Prostate gland (tissue), 2 donors: Measurements from ENCODE around the gene APLF. TPM values are rescaled to one million over a fixed set of nuclear protein-coding genes. Genes with fewer than 3 reads are reported as not detected.
"Not testable (repeated sequence)": the region's sequence is repeated elsewhere in the genome, so short reads cannot be mapped to it uniquely, and the experiment has no call there.

Source experiments
- DNase-seq: peaks from one replicate; pipeline ENCODE4 v3.0.0-alpha.2; 2019; ENCODE audit warnings: low spot score
- H3K27ac ChIP-seq, 2 donors: fragments of 200-600 bp; sonication (generic); 2 replicates each; pipeline ENCODE4 v1.5.1; 2017 to 2019
- H3K27me3 ChIP-seq: fragments of 200-600 bp; sonication (generic); replicated peaks from 2 replicates; pipeline ENCODE4 v1.5.1; 2019; ENCODE audit not compliant: insufficient read depth
- H3K36me3 ChIP-seq, 2 donors: fragments of 200-600 bp; sonication (generic); 1 replicate in 1 of 2; 2 replicates in 1 of 2; pipeline versions ENCODE4 v1.5.1 to v1.8.1; 2017 to 2019
- H3K4me1 ChIP-seq: fragments of 200-600 bp; sonication (generic); replicated peaks from 2 replicates; pipeline ENCODE4 v1.5.1; 2019
- H3K4me3 ChIP-seq, 2 donors: fragments of 200-600 bp; sonication (generic); 2 replicates each; pipeline ENCODE4 v1.5.1; 2017 to 2019
- H3K9me3 ChIP-seq: fragments of 200-600 bp; sonication (generic); 2 replicates; pipeline ENCODE4 v1.5.1; 2017
- CTCF ChIP-seq, 4 experiments: fragments of 200-600 bp in 2 of 4; fragments of 450-650 bp in 2 of 4; sonication (generic) in 2 of 4; IDR thresholded peaks; 1 replicate in 3 of 4; 2 replicates in 1 of 4; pipeline ENCODE4 v1.5.1; 2016 to 2019; ENCODE audit warnings: antibody characterized with exemption in 4 of 4, mild to moderate bottlenecking in 2 of 4, moderate library complexity in 2 of 4
- POLR2A ChIP-seq: fragments of 450-650 bp; IDR thresholded peaks from one replicate; pipeline ENCODE4 v1.6.1; 2016; ENCODE audit warnings: antibody characterized with exemption, mild to moderate bottlenecking
- POLR2AphosphoS5 ChIP-seq: sonication (generic); formaldehyde crosslinking; IDR thresholded peaks from one replicate; pipeline ENCODE4 v1.6.1; 2017; ENCODE audit warnings: antibody characterized with exemption
- WGBS: methylation state at CpG from one replicate; pipeline ENCODE4 v1.1.5; 2018; 5-methylcytosine and 5-hydroxymethylcytosine counted together
- intact Hi-C: fragments of 100-400 bp; cut with DNase I; formaldehyde crosslinking; loops from one replicate; pipeline ENCODE4 v1.14.2; 2022
- total RNA-seq, 2 donors: library from RNA; depleted of rRNA; stranded (reverse); fragments of >200 nt; gene quantifications; one replicate each; pipeline ENCODE4 v1.1.0, GENCODE V29; 2016

APLF gene
- total RNA-seq, 2 donors from 2014 or later: 7.3 to 10.2 TPM

- H3K27me3 ChIP-seq: no peaks in the 10 kb centered on the region
- no peak for DNase-seq
- no peaks in the 10 kb centered on the region for H3K4me1 ChIP-seq
- no peaks in the 10 kb centered on the region for H3K36me3 ChIP-seq
- no peaks in the 10 kb centered on the region for H3K9me3 ChIP-seq
- no peak overlapping the region for H3K4me3 ChIP-seq
- no peak overlapping the region for H3K27ac ChIP-seq
- TF ChIP-seq POLR2AphosphoS5 (no peak), CTCF (IDR thresholded peaks at IDR 0.05) (no peak), POLR2A (no peak)
- WGBS: 79% methylated on average over 1 of the region's 1 CpG
- intact Hi-C loops: no loop called here
These were observed 85.7 kb downstream of the APLF start for GRCh38 chr2:68553098-68553497.

- H3K36me3 ChIP-seq, H3K27ac ChIP-seq, H3K4me1 ChIP-seq, intact Hi-C loops, H3K4me3 ChIP-seq, DNase-seq, H3K27me3 ChIP-seq, H3K9me3 ChIP-seq: not testable (repeated sequence)
- WGBS: 95% methylated on average over 5 of the region's 5 CpGs
These were observed 88.2 kb downstream of the APLF start for GRCh38 chr2:68555425-68556206.

- intact Hi-C loops: no loop called here
- no peaks in the 10 kb centered on the region for H3K36me3 ChIP-seq
- H3K4me1 ChIP-seq: no peaks in the 10 kb centered on the region
- no peak for TF ChIP-seq POLR2AphosphoS5
- TF ChIP-seq CTCF (IDR thresholded peaks at IDR 0.05): no peak
- TF ChIP-seq POLR2A: no peak
- H3K4me3 ChIP-seq: no peak overlapping the region
- no peak for DNase-seq
- H3K9me3 ChIP-seq: no peaks in the 10 kb centered on the region
- H3K27me3 ChIP-seq: no peaks in the 10 kb centered on the region
- no peak overlapping the region for H3K27ac ChIP-seq
These were observed 89.0 kb downstream of the APLF start for GRCh38 chr2:68556381-68556780.

GRCh38 chr2:68558576-68558975 lies 91.2 kb downstream of the APLF start:
- no peaks in the 10 kb centered on the region for H3K9me3 ChIP-seq
- H3K4me1 ChIP-seq: no peaks in the 10 kb centered on the region
- no peak for DNase-seq
- 91% methylated on average over 4 of the region's 4 CpGs for WGBS
- intact Hi-C loops: no loop called here
- H3K36me3 ChIP-seq: no peaks in the 10 kb centered on the region
- no peak for TF ChIP-seq CTCF (IDR thresholded peaks at IDR 0.05)
- H3K27me3 ChIP-seq: no peaks in the 10 kb centered on the region
- H3K4me3 ChIP-seq: no peak overlapping the region
- H3K27ac ChIP-seq: no peak overlapping the region

GRCh38 chr2:68559692-68560091 lies 92.3 kb downstream of the APLF start:
- no peaks in the 10 kb centered on the region for H3K36me3 ChIP-seq
- no peaks in the 10 kb centered on the region for H3K4me1 ChIP-seq
- no peak overlapping the region for H3K4me3 ChIP-seq
- 91% methylated on average over 2 of the region's 2 CpGs for WGBS
- H3K9me3 ChIP-seq: no peaks in the 10 kb centered on the region
- H3K27ac ChIP-seq: no peak overlapping the region
- no peaks in the 10 kb centered on the region for H3K27me3 ChIP-seq
- DNase-seq: no peak
- TF ChIP-seq POLR2AphosphoS5: no peak
- intact Hi-C loops: no loop called here

GRCh38 chr2:68560545-68560944 lies 93.2 kb downstream of the APLF start:
- no peaks in the 10 kb centered on the region for H3K4me1 ChIP-seq
- H3K27me3 ChIP-seq: no peaks in the 10 kb centered on the region
- H3K27ac ChIP-seq: no peak overlapping the region
- 69% methylated on average over 2 of the region's 2 CpGs for WGBS
- no peak for DNase-seq
- TF ChIP-seq POLR2AphosphoS5: no peak
- no peak for TF ChIP-seq POLR2A
- TF ChIP-seq CTCF (IDR thresholded peaks at IDR 0.05): no peak
- no peak overlapping the region for H3K4me3 ChIP-seq
- H3K9me3 ChIP-seq: no peaks in the 10 kb centered on the region
- no peaks in the 10 kb centered on the region for H3K36me3 ChIP-seq
- intact Hi-C loops: no loop called here
